ENCODE measurements around the gene KIT.

DNA sequence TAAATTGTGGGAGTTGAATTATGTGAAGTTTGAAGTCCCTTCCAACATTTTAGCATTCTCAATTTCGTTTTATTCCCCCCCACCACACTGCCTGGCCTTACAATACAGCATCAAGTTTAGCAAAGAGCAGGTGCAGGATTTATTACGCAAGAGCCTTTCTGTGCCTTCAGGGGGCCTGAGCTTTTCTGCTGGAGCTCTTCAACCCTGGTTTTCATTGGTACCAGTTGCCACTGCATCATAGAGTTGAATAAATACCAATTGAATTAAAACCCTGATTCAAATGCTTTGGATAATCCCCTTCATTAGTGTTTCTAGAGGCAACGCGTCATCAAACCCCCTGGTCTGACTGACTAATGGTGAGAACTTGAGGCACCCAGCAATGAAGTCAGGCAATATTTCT, 43.6 kb upstream of the KIT start:
- TF ChIP-seq EZH2 (IDR thresholded peaks at IDR 0.05) (no peak), POLR2AphosphoS5 (IDR thresholded peaks at IDR 0.05; ENCODE audit: borderline replicate concordance, low read depth, low read length) (no peak), FOXP2 (optimal IDR thresholded peaks at IDR 0.05; ENCODE audit: control extremely low read depth, extremely low read length, insufficient read depth) (no peak)
